ENCODE measurements around the gene HNRNPF.

Gene HNRNPF

DNA sequence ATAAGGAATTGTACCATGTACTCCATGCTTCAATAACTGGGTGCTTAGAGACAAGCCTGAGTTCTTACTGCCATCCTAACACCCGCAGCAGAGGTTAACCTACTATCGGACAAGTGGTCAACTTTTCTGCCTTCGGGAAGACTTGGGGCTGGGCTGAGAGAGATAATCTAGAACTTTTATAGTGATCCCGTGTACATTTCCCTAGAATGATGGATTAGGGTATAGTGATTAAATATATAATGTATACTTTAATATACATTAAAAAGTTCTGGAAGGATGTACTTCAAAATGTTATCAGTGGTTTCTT lies 12.2 kb upstream of the HNRNPF start (continued):
- TF ChIP-seq ZNF18 (tag by site-specific recombination; IDR thresholded peaks at IDR 0.05) (no peak), ZNF394 (tag by site-specific recombination; IDR thresholded peaks at IDR 0.05; ENCODE audit: borderline replicate concordance) (0 out of 2 replicates have a peak, but pooled peaks have one; percentile 5), GLIS2 (tag by site-specific recombination; IDR thresholded peaks at IDR 0.05) (no peak), ZBTB10 (tag by site-specific recombination; IDR thresholded peaks at IDR 0.05) (peak; percentile 8; the same call in 1 of the 2 replicates), ZNF391 (tag by site-specific recombination; IDR thresholded peaks at IDR 0.05; ENCODE audit: borderline replicate concordance, low read depth) (no peak), ZFP69B (tag by site-specific recombination; IDR thresholded peaks at IDR 0.05) (no peak)

DNA sequence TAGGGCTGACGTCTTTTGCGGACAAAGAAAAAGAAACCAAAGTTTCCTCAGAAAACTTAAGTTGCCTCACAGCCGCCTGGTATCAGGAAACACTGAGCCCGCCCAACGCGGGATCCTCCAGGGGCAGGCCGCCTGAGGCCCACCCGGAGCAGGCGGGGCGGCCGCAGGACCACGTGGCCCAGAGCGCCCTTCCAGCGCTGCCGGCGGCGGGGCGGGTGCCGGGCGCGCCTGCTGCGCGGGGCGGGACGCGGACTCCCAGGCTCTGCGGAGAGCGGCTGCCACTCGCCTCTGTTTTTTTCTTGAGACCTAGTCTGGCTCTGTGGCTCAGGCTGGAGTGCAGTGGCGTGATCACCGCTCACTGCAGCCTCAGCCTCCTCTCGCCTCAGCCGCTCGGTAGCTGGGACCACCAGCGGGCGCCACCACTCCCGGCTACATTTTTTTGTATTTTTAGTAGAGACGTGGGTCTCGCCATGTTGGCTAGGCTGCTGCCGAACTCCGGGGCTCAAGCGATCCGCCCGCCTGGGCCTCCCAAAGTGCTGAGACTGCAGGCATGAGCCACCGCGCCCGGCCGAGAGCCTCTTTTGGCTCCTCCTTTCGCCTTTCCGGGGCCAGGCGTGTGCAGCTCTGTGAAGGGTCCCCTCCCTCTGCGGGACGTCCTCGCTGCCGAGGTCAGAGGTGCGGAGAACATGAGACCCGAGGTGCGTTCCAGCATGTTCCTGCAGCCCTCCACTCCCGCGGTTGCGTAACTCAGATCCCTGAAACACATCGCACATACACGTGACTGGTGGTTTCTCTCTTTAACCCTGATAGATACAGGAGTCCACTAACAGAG lies 11.6 kb upstream of the HNRNPF start:
- Histone ChIP-seq H3K4me3 (ENCODE audit: low read depth, low read length) (peak overlapping the region; percentile 49), H3K4me1 (ENCODE audit: control insufficient read depth, insufficient read depth, low read length) (no peaks in the 10 kb centered on the region), H3K36me3 (ENCODE audit: control insufficient read depth in 2 of 2, insufficient read depth in 1 of 2, low read length in 2 of 2) (no peaks in the 10 kb centered on the region), H3K27ac (ENCODE audit: extremely low read depth, low read depth, low read length) (peak overlapping the region; percentile 90), H3K9me3 (ENCODE audit: control insufficient read depth, insufficient read depth, low read depth, low read length) (no peaks in the 10 kb centered on the region)
- POLR2A ChIA-PET, result interaction anchor here (0.6 to 2.4 kb wide), 6 partner anchors 11 to 22 kb away, joined by 3 to 11 read pairs (median 4); partner anchors contain the start of genes HNRNPF and ZNF487
- CTCF ChIA-PET, result interaction anchor here (1.0 kb wide), 1 partner anchor 9 kb away, joined by 5 read pairs; no protein-coding TSS in a partner anchor
- TF ChIP-seq ZNF335 (tag by site-specific recombination; conservative IDR thresholded peaks at IDR 0.05), result peak; percentile 93
- peak; percentile 44; the same call in 1 of the 2 replicates for TF ChIP-seq PRDM1 (tag by site-specific recombination; IDR thresholded peaks at IDR 0.05)
- peak; percentile 77; the same call in 1 of the 2 replicates for TF ChIP-seq GLIS2 (tag by site-specific recombination; IDR thresholded peaks at IDR 0.05)
- peak; percentile 55 for TF ChIP-seq ZNF596 (tag by site-specific recombination; IDR thresholded peaks at IDR 0.05)
- TF ChIP-seq, protein P1, sequence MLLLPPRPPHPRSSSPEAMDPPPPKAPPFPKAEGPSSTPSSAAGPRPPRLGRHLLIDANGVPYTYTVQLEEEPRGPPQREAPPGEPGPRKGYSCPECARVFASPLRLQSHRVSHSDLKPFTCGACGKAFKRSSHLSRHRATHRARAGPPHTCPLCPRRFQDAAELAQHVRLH (tag by site-specific recombination; IDR thresholded peaks at IDR 0.05), result peak; percentile 10; the same call in 1 of the 2 replicates
- no peak for TF ChIP-seq ZSCAN23 (tag by site-specific recombination; IDR thresholded peaks at IDR 0.05)
- TF ChIP-seq ZBTB48 (tag by site-specific recombination; IDR thresholded peaks at IDR 0.05), result peak; percentile 82
- TF ChIP-seq ZNF37A (tag by site-specific recombination; IDR thresholded peaks at IDR 0.05), result no peak
- TF ChIP-seq KLF1 (tag by site-specific recombination; IDR thresholded peaks at IDR 0.05), result peak; percentile 24; the same call in 1 of the 2 replicates
- TF ChIP-seq ZNF792 (tag by site-specific recombination; IDR thresholded peaks at IDR 0.05), result no peak; the same call in 1 of the 2 replicates
- no peak for TF ChIP-seq ZNF423 (tag by site-specific recombination; IDR thresholded peaks at IDR 0.05)
- peak; percentile 10; the same call in 1 of the 2 replicates for TF ChIP-seq KLF7 (tag by site-specific recombination; IDR thresholded peaks at IDR 0.05; ENCODE audit: borderline replicate concordance)
- 0 out of 2 replicates have a peak, but pooled peaks have one; percentile 23 for TF ChIP-seq GLIS1 (tag by site-specific recombination; IDR thresholded peaks at IDR 0.05)
- TF ChIP-seq, protein P2, sequence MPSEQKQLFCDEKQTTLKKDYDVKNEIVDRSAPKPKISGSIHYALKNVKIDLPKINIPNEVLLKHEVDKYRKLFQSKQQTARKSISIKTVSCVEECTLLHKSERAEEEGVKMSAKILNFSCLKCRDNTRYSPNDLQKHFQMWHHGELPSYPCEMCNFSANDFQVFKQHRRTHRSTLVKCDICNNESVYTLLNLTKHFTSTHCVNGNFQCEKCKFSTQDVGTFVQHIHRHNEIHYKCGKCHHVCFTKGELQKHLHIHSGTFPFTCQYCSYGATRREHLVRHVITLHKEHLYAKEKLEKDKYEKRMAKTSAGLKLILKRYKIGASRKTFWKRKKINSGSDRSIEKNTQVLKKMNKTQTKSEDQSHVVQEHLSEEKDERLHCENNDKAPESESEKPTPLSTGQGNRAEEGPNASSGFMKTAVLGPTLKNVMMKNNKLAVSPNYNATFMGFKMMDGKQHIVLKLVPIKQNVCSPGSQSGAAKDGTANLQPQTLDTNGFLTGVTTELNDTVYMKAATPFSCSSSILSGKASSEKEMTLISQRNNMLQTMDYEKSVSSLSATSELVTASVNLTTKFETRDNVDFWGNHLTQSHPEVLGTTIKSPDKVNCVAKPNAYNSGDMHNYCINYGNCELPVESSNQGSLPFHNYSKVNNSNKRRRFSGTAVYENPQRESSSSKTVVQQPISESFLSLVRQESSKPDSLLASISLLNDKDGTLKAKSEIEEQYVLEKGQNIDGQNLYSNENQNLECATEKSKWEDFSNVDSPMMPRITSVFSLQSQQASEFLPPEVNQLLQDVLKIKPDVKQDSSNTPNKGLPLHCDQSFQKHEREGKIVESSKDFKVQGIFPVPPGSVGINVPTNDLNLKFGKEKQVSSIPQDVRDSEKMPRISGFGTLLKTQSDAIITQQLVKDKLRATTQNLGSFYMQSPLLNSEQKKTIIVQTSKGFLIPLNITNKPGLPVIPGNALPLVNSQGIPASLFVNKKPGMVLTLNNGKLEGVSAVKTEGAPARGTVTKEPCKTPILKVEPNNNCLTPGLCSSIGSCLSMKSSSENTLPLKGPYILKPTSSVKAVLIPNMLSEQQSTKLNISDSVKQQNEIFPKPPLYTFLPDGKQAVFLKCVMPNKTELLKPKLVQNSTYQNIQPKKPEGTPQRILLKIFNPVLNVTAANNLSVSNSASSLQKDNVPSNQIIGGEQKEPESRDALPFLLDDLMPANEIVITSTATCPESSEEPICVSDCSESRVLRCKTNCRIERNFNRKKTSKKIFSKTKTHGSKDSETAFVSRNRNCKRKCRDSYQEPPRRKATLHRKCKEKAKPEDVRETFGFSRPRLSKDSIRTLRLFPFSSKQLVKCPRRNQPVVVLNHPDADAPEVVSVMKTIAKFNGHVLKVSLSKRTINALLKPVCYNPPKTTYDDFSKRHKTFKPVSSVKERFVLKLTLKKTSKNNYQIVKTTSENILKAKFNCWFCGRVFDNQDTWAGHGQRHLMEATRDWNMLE (tag by site-specific recombination; conservative IDR thresholded peaks at IDR 0.05; ENCODE audit: low read depth), result 0 out of 2 replicates have a peak, but pooled peaks have one; percentile 44
- peak; percentile 59; the same call in 1 of the 2 replicates for TF ChIP-seq ZNF24 (tag by site-specific recombination; IDR thresholded peaks at IDR 0.05)
- TF ChIP-seq ZNF239 (tag by site-specific recombination; IDR thresholded peaks at IDR 0.05), result no peak
- no peak for TF ChIP-seq ZFP41 (tag by site-specific recombination; IDR thresholded peaks at IDR 0.05; ENCODE audit: borderline replicate concordance)
- TF ChIP-seq ZNF830 (tag by site-specific recombination; IDR thresholded peaks at IDR 0.05; ENCODE audit: low read depth), result no peak
- TF ChIP-seq, protein P3, sequence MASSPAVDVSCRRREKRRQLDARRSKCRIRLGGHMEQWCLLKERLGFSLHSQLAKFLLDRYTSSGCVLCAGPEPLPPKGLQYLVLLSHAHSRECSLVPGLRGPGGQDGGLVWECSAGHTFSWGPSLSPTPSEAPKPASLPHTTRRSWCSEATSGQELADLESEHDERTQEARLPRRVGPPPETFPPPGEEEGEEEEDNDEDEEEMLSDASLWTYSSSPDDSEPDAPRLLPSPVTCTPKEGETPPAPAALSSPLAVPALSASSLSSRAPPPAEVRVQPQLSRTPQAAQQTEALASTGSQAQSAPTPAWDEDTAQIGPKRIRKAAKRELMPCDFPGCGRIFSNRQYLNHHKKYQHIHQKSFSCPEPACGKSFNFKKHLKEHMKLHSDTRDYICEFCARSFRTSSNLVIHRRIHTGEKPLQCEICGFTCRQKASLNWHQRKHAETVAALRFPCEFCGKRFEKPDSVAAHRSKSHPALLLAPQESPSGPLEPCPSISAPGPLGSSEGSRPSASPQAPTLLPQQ (tag by site-specific recombination; IDR thresholded peaks at IDR 0.05), result peak; percentile 87

Measured in HEK293 (cell line).